Liver (tissue), 9 donors: Measurements from ENCODE around the gene EDN1. TPM values are rescaled to one million over a fixed set of nuclear protein-coding genes. Genes with fewer than 3 reads are reported as not detected.

Experiments used
- DNase-seq: peaks from one replicate; pipeline ENCODE4 v3.0.0-alpha.2; 2017; ENCODE audit warnings: low spot score
- H3K27ac ChIP-seq, 2 donors: one replicate each; pipeline ENCODE4 v1.7.0; 2013; ENCODE audit warnings: inconsistent platforms in 2 of 2, low read length in 2 of 2, control low read depth in 1 of 2, low read depth in 1 of 2, mild to moderate bottlenecking in 1 of 2
- H3K27me3 ChIP-seq, 4 donors: one replicate each; pipeline versions ENCODE4 v1.6.1 to v1.7.0; 2013; ENCODE audit warnings: low read length in 3 of 4, inconsistent platforms in 1 of 4, mild to moderate bottlenecking in 1 of 4, moderate library complexity in 1 of 4; ENCODE audit not compliant: control insufficient read depth in 4 of 4, insufficient read depth in 4 of 4
- H3K36me3 ChIP-seq, 4 donors: one replicate each; pipeline versions ENCODE4 v1.6.1 to v1.7.0; 2013; ENCODE audit warnings: low read length in 3 of 4, mild to moderate bottlenecking in 3 of 4, low read depth in 1 of 4, moderate library complexity in 1 of 4; ENCODE audit not compliant: control insufficient read depth in 4 of 4, insufficient read depth in 3 of 4
- H3K4me1 ChIP-seq, 4 donors: one replicate each; pipeline versions ENCODE4 v1.6.1 to v1.7.0; 2013; ENCODE audit warnings: low read length in 3 of 4, mild to moderate bottlenecking in 3 of 4, moderate library complexity in 1 of 4; ENCODE audit not compliant: control insufficient read depth in 4 of 4, insufficient read depth in 4 of 4
- H3K4me3 ChIP-seq, 3 donors: one replicate each; pipeline versions ENCODE4 v1.6.1 to v1.7.0; 2013; ENCODE audit warnings: low read length in 3 of 3, control low read depth in 1 of 3, low read depth in 1 of 3, mild to moderate bottlenecking in 1 of 3
- H3K9ac ChIP-seq, 2 donors: one replicate each; pipeline ENCODE4 v1.7.0; 2013; ENCODE audit warnings: low read length in 2 of 2, mild to moderate bottlenecking in 2 of 2, moderate library complexity in 2 of 2, control low read depth in 1 of 2, low read depth in 1 of 2
- H3K9me3 ChIP-seq, 4 donors: one replicate each; pipeline versions ENCODE4 v1.6.1 to v1.7.0; 2013; ENCODE audit warnings: low read length in 3 of 4; ENCODE audit not compliant: control insufficient read depth in 4 of 4
- CTCF ChIP-seq: fragments of 150-350 bp; IDR thresholded peaks from 2 replicates; pipeline ENCODE4 v1.5.1; 2017; ENCODE audit warnings: improper control_type of control experiment, low read depth, low read length; ENCODE audit not compliant: missing input control
- EGR1 ChIP-seq, 2 donors: IDR thresholded peaks; 2 replicates each; pipeline ENCODE4 v1.6.1; 2016 to 2018; ENCODE audit warnings: antibody characterized with exemption in 2 of 2, low read depth in 2 of 2
- FOXA2 ChIP-seq: IDR thresholded peaks from 2 replicates; pipeline ENCODE4 v1.6.1; 2016; ENCODE audit warnings: antibody characterized with exemption
- GABPA ChIP-seq, 2 donors: IDR thresholded peaks in 1 of 2; conservative IDR thresholded peaks in 1 of 2; 2 replicates each; pipeline ENCODE4 v1.6.1; 2016; ENCODE audit warnings: antibody characterized with exemption in 2 of 2, mild to moderate bottlenecking in 1 of 2, moderate library complexity in 1 of 2
- HNF4A ChIP-seq, 2 donors: conservative IDR thresholded peaks; 2 replicates each; pipeline ENCODE4 v1.6.1; 2016; ENCODE audit warnings: antibody characterized with exemption in 2 of 2, mild to moderate bottlenecking in 2 of 2
- HNF4G ChIP-seq: IDR thresholded peaks from 2 replicates; pipeline ENCODE4 v1.6.1; 2016; ENCODE audit warnings: antibody characterized with exemption
- JUND ChIP-seq, 2 donors: IDR thresholded peaks; 2 replicates each; pipeline ENCODE4 v1.6.1; 2016; ENCODE audit warnings: antibody characterized with exemption in 2 of 2
- MAX ChIP-seq: IDR thresholded peaks from 2 replicates; pipeline ENCODE4 v1.6.1; 2016; ENCODE audit warnings: antibody characterized with exemption
- NR2F2 ChIP-seq: IDR thresholded peaks from 2 replicates; pipeline ENCODE4 v1.6.1; 2016; ENCODE audit warnings: antibody characterized with exemption
- RAD21 ChIP-seq, 2 donors: IDR thresholded peaks; 2 replicates each; pipeline ENCODE4 v1.6.1; 2016; ENCODE audit warnings: antibody characterized with exemption in 2 of 2, mild to moderate bottlenecking in 2 of 2
- RXRA ChIP-seq, 2 donors: IDR thresholded peaks; 2 replicates each; pipeline ENCODE4 v1.6.1; 2017 to 2018; ENCODE audit warnings: antibody characterized with exemption in 2 of 2, mild to moderate bottlenecking in 1 of 2
- SP1 ChIP-seq: IDR thresholded peaks from 2 replicates; pipeline ENCODE4 v1.6.1; 2018; ENCODE audit warnings: antibody characterized with exemption, mild to moderate bottlenecking
- TAF1 ChIP-seq: conservative IDR thresholded peaks from 2 replicates; pipeline ENCODE4 v1.6.1; 2016; ENCODE audit warnings: antibody characterized with exemption, mild to moderate bottlenecking
- YY1 ChIP-seq: IDR thresholded peaks from 2 replicates; pipeline ENCODE4 v1.6.1; 2016; ENCODE audit warnings: antibody characterized with exemption, mild to moderate bottlenecking
- ZBTB33 ChIP-seq: IDR thresholded peaks from 2 replicates; pipeline ENCODE4 v1.6.1; 2016; ENCODE audit warnings: antibody characterized with exemption
- WGBS: extraction: QIAGEN DNeasy Blood & Tissue Kit; methylation state at CpG from one replicate; pipeline ENCODE4 v1.1.7; 2013; 5-methylcytosine and 5-hydroxymethylcytosine counted together
- polyA plus RNA-seq, 2 donors: library from polyadenylated mRNA; stranded (reverse) in 1 of 2; unstranded in 1 of 2; fragments of 200-250 nt in 1 of 2; fragments of >200 nt in 1 of 2; fragmentation: Nextera tagmentation in 1 of 2; extraction: Ambion mirVana in 1 of 2; gene quantifications; one replicate each; pipeline versions ENCODE4 v1.2.1 to v1.2.3, GENCODE V29; 2013 to 2015
- total RNA-seq, 2 donors: library from RNA; depleted of rRNA; stranded (reverse); fragments of >200 nt; gene quantifications; one replicate each; pipeline ENCODE4 v1.2.3, GENCODE V29; 2014
- TF ChIP-seq, protein P1 (sequence below): IDR thresholded peaks from 2 replicates; pipeline ENCODE4 v1.6.1; 2016; ENCODE audit warnings: antibody characterized with exemption, mild to moderate bottlenecking
- donor health status: healthy.
- donor health status: healthy.
- donor health status: healthy.
- donor health status: healthy.
- donor health status: healthy.

EDN1 gene
- total and polyA plus RNA-seq, 4 donors, result 0.70 to 1.2 (median 1.0) TPM

DNA sequence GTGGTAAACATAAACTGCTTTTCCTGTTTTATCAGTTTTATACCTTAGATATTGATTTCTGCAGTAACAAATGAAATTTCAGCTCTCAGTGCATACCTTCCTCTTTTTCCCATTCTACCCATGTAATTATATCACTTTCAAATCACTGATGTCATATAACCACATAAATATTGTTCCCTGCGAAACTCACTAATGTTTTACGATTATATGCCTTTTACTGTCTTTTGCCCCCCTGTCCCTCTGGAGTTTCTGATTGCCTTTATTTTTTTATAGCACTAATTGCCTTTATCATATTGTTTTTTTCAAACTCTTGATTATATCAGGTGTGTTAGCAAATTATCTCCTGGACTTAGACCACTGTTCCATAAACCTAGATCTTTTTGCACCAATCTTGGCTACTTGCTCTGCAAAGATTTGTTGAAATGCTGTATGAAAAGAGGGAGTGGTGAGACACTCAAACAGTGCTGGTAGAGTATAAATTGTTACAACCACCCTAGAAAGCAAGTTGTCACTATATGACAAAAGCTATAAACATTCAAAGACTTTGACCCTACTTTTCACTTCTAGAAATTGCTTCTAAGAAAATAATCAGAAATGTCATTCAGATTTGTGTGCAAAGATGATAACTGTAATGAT, 29.6 kb upstream of the EDN1 start:
- Histone ChIP-seq H3K4me3 (no peak overlapping the region), H3K9ac (no peak overlapping the region), H3K4me1 (no peaks in the 10 kb centered on the region), H3K36me3 (no peaks in the 10 kb centered on the region), H3K27me3 (no peaks in the 10 kb centered on the region), H3K27ac (no peak overlapping the region), H3K9me3 (no peaks in the 10 kb centered on the region)
- TF ChIP-seq HNF4G (no peak), MAX (no peak), RAD21 (IDR thresholded peaks at IDR 0.05) (no peak), GABPA (IDR thresholded peaks at IDR 0.05 in 1 of 2, conservative IDR thresholded peaks at IDR 0.05 in 1 of 2) (no peak), RXRA (IDR thresholded peaks at IDR 0.05) (no peak), ZBTB33 (no peak), CTCF (no peak), YY1 (no peak), FOXA2 (no peak), EGR1 (IDR thresholded peaks at IDR 0.05; ENCODE audit: low read depth in 2 of 2) (no peak), SP1 (no peak), NR2F2 (no peak), JUND (IDR thresholded peaks at IDR 0.05) (no peak)
- WGBS, result 87% methylated on average over 2 of the region's 2 CpGs
- DNase-seq, result no peak

DNA sequence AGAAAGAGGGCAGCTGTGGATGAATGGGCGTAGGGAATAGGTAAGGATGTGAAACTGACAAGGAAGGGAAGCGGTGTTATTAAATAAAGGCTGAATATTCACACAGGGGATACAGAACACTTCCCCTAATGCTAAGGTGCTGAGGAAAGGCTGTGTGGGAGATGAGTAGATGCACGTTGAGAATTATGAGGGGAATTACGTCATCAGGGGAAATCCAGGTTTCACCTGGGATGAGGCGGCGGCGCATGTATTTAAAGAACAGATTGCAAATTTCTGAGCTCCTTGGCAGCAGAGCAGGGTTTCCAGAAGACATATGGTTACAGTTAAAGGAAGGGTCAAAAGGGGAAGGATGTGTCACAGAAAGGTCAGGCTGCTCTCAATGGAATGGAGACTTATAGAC, 28.7 kb upstream of the EDN1 start:
- 83% methylated on average over 7 of the region's 7 CpGs for WGBS
- no peaks in the 10 kb centered on the region for H3K36me3 ChIP-seq
- TF ChIP-seq EGR1 (IDR thresholded peaks at IDR 0.05; ENCODE audit: low read depth in 2 of 2), result no peak
- no peak for TF ChIP-seq TAF1
- no peak for TF ChIP-seq GABPA (IDR thresholded peaks at IDR 0.05 in 1 of 2, conservative IDR thresholded peaks at IDR 0.05 in 1 of 2)
- TF ChIP-seq, protein P1, sequence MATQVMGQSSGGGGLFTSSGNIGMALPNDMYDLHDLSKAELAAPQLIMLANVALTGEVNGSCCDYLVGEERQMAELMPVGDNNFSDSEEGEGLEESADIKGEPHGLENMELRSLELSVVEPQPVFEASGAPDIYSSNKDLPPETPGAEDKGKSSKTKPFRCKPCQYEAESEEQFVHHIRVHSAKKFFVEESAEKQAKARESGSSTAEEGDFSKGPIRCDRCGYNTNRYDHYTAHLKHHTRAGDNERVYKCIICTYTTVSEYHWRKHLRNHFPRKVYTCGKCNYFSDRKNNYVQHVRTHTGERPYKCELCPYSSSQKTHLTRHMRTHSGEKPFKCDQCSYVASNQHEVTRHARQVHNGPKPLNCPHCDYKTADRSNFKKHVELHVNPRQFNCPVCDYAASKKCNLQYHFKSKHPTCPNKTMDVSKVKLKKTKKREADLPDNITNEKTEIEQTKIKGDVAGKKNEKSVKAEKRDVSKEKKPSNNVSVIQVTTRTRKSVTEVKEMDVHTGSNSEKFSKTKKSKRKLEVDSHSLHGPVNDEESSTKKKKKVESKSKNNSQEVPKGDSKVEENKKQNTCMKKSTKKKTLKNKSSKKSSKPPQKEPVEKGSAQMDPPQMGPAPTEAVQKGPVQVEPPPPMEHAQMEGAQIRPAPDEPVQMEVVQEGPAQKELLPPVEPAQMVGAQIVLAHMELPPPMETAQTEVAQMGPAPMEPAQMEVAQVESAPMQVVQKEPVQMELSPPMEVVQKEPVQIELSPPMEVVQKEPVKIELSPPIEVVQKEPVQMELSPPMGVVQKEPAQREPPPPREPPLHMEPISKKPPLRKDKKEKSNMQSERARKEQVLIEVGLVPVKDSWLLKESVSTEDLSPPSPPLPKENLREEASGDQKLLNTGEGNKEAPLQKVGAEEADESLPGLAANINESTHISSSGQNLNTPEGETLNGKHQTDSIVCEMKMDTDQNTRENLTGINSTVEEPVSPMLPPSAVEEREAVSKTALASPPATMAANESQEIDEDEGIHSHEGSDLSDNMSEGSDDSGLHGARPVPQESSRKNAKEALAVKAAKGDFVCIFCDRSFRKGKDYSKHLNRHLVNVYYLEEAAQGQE, result no peak
- TF ChIP-seq HNF4G, result no peak
- no peak for TF ChIP-seq RXRA (IDR thresholded peaks at IDR 0.05)
- TF ChIP-seq RAD21 (IDR thresholded peaks at IDR 0.05), result no peak
- no peak for TF ChIP-seq CTCF
- TF ChIP-seq YY1, result no peak
- no peak for TF ChIP-seq JUND (IDR thresholded peaks at IDR 0.05)
- no peak for TF ChIP-seq ZBTB33
- TF ChIP-seq HNF4A (conservative IDR thresholded peaks at IDR 0.05), result no peak
- H3K4me1 ChIP-seq, result no peaks in the 10 kb centered on the region
- DNase-seq, result no peak
- H3K9ac ChIP-seq, result no peak overlapping the region
- no peak overlapping the region for H3K27ac ChIP-seq
- no peaks in the 10 kb centered on the region for H3K9me3 ChIP-seq
- H3K27me3 ChIP-seq, result no peaks in the 10 kb centered on the region
- H3K4me3 ChIP-seq, result no peak overlapping the region
